ENCODE results near the gene ATP10B. TPM values are rescaled to one million over a fixed set of nuclear protein-coding genes. Genes with fewer than 3 reads are reported as not detected.

ATP10B gene
- total and polyA plus RNA-seq, 2 experiments from 2014 or later = 0.03 TPM; not detected in 1

DNA sequence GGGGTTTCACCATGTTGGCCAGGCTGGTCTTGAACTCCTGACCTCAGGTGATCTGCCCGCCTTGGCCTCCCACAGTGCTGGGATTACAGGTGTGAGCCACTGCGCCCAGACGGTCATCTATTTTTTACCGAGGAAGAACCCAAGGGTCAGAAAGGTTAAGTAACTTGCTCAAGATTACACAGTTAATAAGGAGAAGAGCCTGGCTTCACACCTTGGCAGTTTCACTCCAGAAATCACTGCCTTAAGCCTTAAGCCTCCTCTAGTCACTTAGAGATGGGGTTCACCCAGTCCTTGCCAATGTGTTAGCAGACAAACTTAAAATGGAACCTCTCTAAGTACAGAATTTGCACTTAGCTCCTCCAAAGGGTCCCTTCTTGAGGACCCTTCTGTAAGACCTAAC lies 314.1 kb downstream of the ATP10B start:
- H3K4me3 ChIP-seq = no peak overlapping the region
- no peaks in the 10 kb centered on the region for H3K4me1 ChIP-seq (ENCODE audit: low read depth)
- TF ChIP-seq, protein P1, sequence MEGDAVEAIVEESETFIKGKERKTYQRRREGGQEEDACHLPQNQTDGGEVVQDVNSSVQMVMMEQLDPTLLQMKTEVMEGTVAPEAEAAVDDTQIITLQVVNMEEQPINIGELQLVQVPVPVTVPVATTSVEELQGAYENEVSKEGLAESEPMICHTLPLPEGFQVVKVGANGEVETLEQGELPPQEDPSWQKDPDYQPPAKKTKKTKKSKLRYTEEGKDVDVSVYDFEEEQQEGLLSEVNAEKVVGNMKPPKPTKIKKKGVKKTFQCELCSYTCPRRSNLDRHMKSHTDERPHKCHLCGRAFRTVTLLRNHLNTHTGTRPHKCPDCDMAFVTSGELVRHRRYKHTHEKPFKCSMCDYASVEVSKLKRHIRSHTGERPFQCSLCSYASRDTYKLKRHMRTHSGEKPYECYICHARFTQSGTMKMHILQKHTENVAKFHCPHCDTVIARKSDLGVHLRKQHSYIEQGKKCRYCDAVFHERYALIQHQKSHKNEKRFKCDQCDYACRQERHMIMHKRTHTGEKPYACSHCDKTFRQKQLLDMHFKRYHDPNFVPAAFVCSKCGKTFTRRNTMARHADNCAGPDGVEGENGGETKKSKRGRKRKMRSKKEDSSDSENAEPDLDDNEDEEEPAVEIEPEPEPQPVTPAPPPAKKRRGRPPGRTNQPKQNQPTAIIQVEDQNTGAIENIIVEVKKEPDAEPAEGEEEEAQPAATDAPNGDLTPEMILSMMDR (IDR thresholded peaks at IDR 0.05; ENCODE audit: low read depth, low read length) = no peak
- H3K36me3 ChIP-seq = no peaks in the 10 kb centered on the region
- no peak for DNase-seq (ENCODE audit: low read depth in 1 of 2, low spot score in 1 of 2)
- H3K27ac ChIP-seq = no peak overlapping the region
- no peaks in the 10 kb centered on the region for H3K9me3 ChIP-seq (ENCODE audit: low read depth)
- H3K27me3 ChIP-seq = peaks cover 74% of the 10 kb centered on the region

DNA sequence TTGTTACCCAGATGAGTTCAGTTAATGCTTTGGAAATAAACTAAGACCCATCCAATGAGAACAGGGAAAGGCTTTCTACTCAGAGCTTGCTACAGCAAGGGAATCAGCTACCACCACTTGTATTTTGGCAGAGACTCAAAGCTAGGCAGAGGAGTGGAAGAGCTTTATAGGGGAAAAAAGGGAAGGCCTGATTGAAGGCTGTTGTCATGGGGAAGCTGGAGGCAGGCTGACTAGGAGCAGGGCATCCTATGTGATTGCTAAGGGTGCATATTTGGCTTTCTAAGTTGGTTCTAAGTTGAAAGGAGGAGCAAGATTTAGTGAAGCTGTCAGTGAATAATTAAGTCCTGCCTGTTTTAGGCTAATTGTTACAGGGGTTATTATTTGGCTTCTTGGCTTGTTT lies 314.9 kb downstream of the ATP10B start:
- Histone ChIP-seq H3K27me3 (peaks cover 69% of the 10 kb centered on the region), H3K27ac (no peak overlapping the region), H3K9me3 (ENCODE audit: low read depth) (no peaks in the 10 kb centered on the region), H3K4me3 (no peak overlapping the region), H3K36me3 (no peaks in the 10 kb centered on the region), H3K4me1 (ENCODE audit: low read depth) (no peaks in the 10 kb centered on the region)
- TF ChIP-seq, protein P1 (IDR thresholded peaks at IDR 0.05; ENCODE audit: low read depth, low read length) = no peak
- no peak for DNase-seq (ENCODE audit: low read depth in 1 of 2, low spot score in 1 of 2)

DNA sequence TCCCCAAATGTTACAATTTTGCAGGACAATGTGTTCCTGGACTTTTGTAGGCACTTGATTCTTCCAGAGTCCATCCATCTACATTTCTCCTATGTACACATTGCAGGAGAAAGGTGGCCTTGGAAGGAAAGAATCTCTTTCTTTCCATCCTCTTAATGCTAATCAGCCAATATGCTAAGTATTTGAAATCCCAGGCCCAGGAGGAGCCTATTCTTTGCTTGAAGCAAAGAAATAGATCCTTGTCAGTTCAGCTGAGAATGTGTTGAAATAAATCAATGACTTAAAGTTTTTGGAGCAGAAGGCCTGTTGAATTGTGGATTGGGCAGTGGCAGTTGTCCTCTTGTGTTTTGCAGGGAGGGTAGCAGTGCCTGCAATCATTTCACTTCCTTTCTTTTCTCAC lies 317.1 kb downstream of the ATP10B start:
- no peak for DNase-seq (ENCODE audit: low read depth in 1 of 2, low spot score in 1 of 2)
- Histone ChIP-seq H3K4me3 (no peak overlapping the region), H3K27ac (no peak overlapping the region), H3K9me3 (ENCODE audit: low read depth) (no peaks in the 10 kb centered on the region), H3K36me3 (no peaks in the 10 kb centered on the region), H3K27me3 (peaks cover 65% of the 10 kb centered on the region), H3K4me1 (ENCODE audit: low read depth) (no peaks in the 10 kb centered on the region)
- TF ChIP-seq, protein P1 (IDR thresholded peaks at IDR 0.05; ENCODE audit: low read depth, low read length) = no peak

DNA sequence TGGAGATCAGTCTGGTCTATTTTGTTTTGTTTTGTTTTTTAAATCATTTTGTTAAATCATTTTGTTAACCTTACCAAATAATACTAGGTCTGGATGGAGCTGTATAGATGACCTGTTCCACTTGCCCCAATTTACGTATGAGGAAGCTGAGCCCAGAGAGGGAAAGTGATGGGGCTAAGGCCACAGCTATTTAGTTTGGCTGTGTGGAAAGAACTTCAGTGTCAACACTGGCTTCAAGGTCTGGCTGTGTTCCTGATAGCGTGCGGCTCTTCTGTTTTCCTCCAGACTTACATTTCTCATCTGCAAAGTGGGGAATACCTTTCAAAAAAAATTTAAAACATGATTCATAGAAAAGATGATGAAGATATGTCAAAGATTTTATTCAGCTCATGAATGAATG lies 317.9 kb downstream of the ATP10B start:
- TF ChIP-seq, protein P1 (IDR thresholded peaks at IDR 0.05; ENCODE audit: low read depth, low read length) = no peak
- H3K27me3 ChIP-seq = peaks cover 64% of the 10 kb centered on the region
- H3K27ac ChIP-seq = no peak overlapping the region
- H3K36me3 ChIP-seq = no peaks in the 10 kb centered on the region
- DNase-seq (ENCODE audit: low read depth in 1 of 2, low spot score in 1 of 2) = no peak
- no peaks in the 10 kb centered on the region for H3K4me1 ChIP-seq (ENCODE audit: low read depth)
- H3K9me3 ChIP-seq (ENCODE audit: low read depth) = no peaks in the 10 kb centered on the region
- no peak overlapping the region for H3K4me3 ChIP-seq

DNA sequence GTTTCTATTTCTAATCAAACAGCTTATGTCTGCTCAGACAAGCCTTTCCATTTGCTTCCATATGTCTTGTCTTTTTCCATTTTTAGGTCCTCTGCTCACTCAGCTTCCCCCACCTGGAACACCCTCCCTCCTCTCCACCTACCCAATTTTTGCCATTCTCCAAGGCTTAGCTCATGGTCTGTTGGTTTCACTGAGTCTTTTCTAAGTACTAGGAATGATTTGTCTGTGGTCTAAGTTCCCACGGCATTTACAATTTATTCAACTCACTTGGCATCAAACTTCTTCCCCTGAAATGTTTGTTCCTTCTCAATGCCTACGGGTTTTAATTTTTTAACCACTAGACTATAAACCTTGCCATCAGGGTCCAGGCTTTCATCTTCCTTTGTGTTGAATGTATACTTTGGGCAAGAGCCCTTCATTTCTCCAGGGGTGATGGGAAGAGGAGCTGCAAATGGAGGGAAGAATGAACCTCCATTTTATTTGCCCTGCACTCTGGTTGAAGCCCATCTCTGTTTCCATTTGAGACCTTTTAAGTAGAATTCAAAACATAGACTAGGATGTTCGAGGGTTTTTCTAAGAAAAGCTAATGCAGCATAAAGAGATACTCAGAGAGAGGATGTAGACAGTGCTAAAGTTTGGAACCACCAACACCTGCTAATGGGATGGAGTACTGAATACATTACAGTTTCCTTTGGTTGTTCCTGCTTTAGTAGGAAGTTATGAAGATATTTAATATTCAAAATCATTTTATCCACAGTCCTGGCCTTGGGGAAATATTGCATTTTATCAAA lies 326.3 kb downstream of the ATP10B start:
- DNase-seq (ENCODE audit: low read depth in 1 of 2, low spot score in 1 of 2) = no peak
- Histone ChIP-seq H3K27ac (no peak overlapping the region), H3K4me1 (ENCODE audit: low read depth) (no peaks in the 10 kb centered on the region), H3K36me3 (no peaks in the 10 kb centered on the region), H3K4me3 (no peak overlapping the region), H3K9me3 (ENCODE audit: low read depth) (no peaks in the 10 kb centered on the region), H3K27me3 (peaks cover 90% of the 10 kb centered on the region)
- TF ChIP-seq, protein P1 (IDR thresholded peaks at IDR 0.05; ENCODE audit: low read depth, low read length) = no peak

Measured in cardiac muscle cell (in vitro differentiated cells and primary cell).